ENCODE data around the gene MPL.

Gene MPL

DNA sequence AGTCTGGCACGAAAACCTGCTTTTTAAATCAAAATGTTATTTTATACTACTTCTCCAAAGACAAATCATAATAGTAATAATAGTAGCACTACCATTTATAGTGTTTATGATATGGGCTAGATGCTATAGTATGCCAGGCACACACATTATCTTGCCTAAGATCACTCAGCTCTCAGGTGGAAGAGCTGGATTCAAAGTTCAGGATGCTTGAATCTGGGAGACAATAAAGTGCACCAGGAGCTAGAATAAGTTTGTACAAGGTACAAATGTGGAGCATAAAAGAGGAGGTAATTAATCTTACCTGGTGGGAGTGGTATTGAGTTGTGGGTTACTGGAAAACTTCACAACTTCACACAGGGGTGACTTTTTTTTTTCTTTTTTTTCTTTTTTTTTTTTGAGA lies 40.2 kb downstream of the MPL start:
- no peak overlapping the region for H3K9ac ChIP-seq
- no peak overlapping the region for H2AFZ ChIP-seq (ENCODE audit: low read depth)
- no peak overlapping the region for H3K27ac ChIP-seq
- no peaks in the 10 kb centered on the region for H3K4me1 ChIP-seq (ENCODE audit: low read depth, poor library complexity, severe bottlenecking)
- no peak overlapping the region for H3K4me3 ChIP-seq (IDR thresholded peaks at IDR 0.05; ENCODE audit: insufficient read depth, low read depth, low read length)
- no peaks in the 10 kb centered on the region for H4K20me1 ChIP-seq (ENCODE audit: insufficient read depth)
- TF ChIP-seq, protein P1, sequence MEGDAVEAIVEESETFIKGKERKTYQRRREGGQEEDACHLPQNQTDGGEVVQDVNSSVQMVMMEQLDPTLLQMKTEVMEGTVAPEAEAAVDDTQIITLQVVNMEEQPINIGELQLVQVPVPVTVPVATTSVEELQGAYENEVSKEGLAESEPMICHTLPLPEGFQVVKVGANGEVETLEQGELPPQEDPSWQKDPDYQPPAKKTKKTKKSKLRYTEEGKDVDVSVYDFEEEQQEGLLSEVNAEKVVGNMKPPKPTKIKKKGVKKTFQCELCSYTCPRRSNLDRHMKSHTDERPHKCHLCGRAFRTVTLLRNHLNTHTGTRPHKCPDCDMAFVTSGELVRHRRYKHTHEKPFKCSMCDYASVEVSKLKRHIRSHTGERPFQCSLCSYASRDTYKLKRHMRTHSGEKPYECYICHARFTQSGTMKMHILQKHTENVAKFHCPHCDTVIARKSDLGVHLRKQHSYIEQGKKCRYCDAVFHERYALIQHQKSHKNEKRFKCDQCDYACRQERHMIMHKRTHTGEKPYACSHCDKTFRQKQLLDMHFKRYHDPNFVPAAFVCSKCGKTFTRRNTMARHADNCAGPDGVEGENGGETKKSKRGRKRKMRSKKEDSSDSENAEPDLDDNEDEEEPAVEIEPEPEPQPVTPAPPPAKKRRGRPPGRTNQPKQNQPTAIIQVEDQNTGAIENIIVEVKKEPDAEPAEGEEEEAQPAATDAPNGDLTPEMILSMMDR (conservative IDR thresholded peaks at IDR 0.05; ENCODE audit: low read depth, low read length), result no peak
- H3K4me2 ChIP-seq, result no peak overlapping the region
- no peaks in the 10 kb centered on the region for H3K27me3 ChIP-seq (ENCODE audit: insufficient read depth, low read depth)
- H3K36me3 ChIP-seq (ENCODE audit: insufficient read depth), result no peaks in the 10 kb centered on the region
- H3K79me2 ChIP-seq (ENCODE audit: insufficient read depth, low read depth), result no peaks in the 10 kb centered on the region

DNA sequence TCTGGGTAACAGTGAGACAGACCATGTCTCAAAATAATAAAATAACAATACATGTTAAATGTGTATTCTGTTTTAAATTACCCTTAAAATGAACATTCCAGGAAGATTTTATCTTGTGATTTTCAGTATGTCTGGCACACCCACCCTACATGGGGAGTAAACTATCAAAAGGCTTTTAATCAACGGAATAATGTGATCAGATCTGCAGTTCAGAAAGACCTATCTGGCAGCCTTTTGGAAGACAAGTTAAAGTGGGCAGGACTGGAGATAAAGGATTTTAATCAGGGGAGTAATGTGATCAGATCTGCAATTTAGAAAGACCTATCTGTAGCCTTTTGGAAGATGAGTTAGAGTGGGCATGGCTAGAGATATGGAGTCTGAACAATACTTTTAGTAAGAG lies 41.9 kb downstream of the MPL start:
- Histone ChIP-seq H2AFZ (ENCODE audit: low read depth) (no peak overlapping the region), H3K36me3 (ENCODE audit: insufficient read depth) (no peaks in the 10 kb centered on the region; the same call in 1 of the 2 replicates), H3K4me2 (no peak overlapping the region), H3K4me1 (ENCODE audit: low read depth, poor library complexity, severe bottlenecking) (no peaks in the 10 kb centered on the region), H4K20me1 (ENCODE audit: insufficient read depth) (no peaks in the 10 kb centered on the region), H3K9ac (no peak overlapping the region), H3K27ac (no peak overlapping the region), H3K27me3 (ENCODE audit: insufficient read depth, low read depth) (no peaks in the 10 kb centered on the region), H3K79me2 (ENCODE audit: insufficient read depth, low read depth) (no peaks in the 10 kb centered on the region), H3K4me3 (IDR thresholded peaks at IDR 0.05; ENCODE audit: insufficient read depth, low read depth, low read length) (no peak overlapping the region)
- TF ChIP-seq, protein P1 (conservative IDR thresholded peaks at IDR 0.05; ENCODE audit: low read depth, low read length), result no peak

DNA sequence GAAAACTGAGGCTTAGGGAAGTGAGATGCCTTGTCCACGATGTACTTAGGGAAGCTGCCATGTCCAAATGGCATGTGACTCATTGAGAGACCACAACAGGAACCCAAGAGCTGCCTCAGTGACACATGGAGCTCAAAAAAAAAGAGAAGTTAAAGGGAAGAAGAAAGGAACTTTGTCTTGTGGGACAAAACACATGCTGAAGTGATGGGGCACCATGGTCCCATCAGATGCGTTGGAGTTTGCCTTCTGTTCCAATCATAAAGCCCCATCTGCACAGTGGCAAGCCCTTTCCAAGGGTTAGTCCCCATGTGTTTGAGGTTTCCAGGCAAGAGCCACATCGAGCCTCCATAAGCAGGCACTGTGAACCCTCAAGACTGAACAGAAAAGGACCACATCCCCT lies 44.0 kb downstream of the MPL start:
- no peak overlapping the region for H3K9ac ChIP-seq
- H3K27me3 ChIP-seq (ENCODE audit: insufficient read depth, low read depth), result no peaks in the 10 kb centered on the region
- H3K4me1 ChIP-seq (ENCODE audit: low read depth, poor library complexity, severe bottlenecking), result no peaks in the 10 kb centered on the region
- no peak overlapping the region for H3K4me2 ChIP-seq
- no peak overlapping the region for H3K27ac ChIP-seq
- H3K79me2 ChIP-seq (ENCODE audit: insufficient read depth, low read depth), result no peaks in the 10 kb centered on the region
- H3K4me3 ChIP-seq (IDR thresholded peaks at IDR 0.05; ENCODE audit: insufficient read depth, low read depth, low read length), result no peak overlapping the region
- no peak overlapping the region for H2AFZ ChIP-seq (ENCODE audit: low read depth)
- TF ChIP-seq, protein P1 (conservative IDR thresholded peaks at IDR 0.05; ENCODE audit: low read depth, low read length), result no peak
- H4K20me1 ChIP-seq (ENCODE audit: insufficient read depth), result no peaks in the 10 kb centered on the region
- H3K36me3 ChIP-seq (ENCODE audit: insufficient read depth), result no peaks in the 10 kb centered on the region; the same call in 1 of the 2 replicates

DNA sequence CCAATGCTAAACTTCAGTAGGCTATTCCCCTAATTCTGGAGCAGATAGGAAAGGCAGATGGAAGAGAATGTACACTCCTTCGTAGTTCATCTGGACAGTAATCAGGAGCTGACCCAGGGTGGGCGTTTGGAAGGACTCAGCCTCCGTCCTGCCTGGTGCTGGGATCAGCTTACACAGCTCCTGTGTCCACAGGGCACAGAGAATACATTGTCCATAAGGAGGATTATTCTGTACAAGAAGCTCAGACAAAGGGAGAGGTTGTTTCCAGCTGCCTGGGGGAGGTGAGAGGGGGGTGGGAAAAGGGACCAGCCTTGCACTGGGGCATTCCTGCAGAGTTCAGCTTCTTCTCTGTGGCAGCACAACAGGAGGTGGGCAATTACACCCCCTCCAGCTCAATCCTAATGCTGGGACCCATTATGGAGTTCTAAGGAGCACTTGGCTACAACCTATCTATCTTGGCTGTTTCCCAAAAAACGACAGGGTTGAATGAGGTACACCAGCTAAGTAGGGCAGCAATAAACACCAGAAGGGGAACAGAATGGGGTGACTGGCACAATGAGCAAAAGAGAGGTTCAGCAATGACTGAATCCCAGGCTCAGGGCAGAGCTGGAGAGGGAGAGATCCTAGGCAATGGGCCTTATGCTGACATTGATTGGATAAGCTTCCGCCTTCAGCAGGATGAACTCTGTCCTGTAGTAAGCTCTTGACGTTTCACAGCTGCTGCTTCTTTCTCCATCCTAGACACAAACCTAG lies 44.6 kb downstream of the MPL start:
- Histone ChIP-seq H3K79me2 (ENCODE audit: insufficient read depth, low read depth) (no peaks in the 10 kb centered on the region), H2AFZ (ENCODE audit: low read depth) (no peak overlapping the region), H3K4me3 (IDR thresholded peaks at IDR 0.05; ENCODE audit: insufficient read depth, low read depth, low read length) (no peak overlapping the region), H3K9ac (no peak overlapping the region), H3K36me3 (ENCODE audit: insufficient read depth) (no peaks in the 10 kb centered on the region; the same call in 1 of the 2 replicates), H4K20me1 (ENCODE audit: insufficient read depth) (no peaks in the 10 kb centered on the region), H3K27ac (no peak overlapping the region), H3K4me1 (ENCODE audit: low read depth, poor library complexity, severe bottlenecking) (no peaks in the 10 kb centered on the region), H3K27me3 (ENCODE audit: insufficient read depth, low read depth) (no peaks in the 10 kb centered on the region), H3K4me2 (no peak overlapping the region)
- TF ChIP-seq, protein P1 (conservative IDR thresholded peaks at IDR 0.05; ENCODE audit: low read depth, low read length), result no peak
